ENCODE measurements around the gene PRR15.

Gene PRR15

GRCh38 chr7:29572558-29572957, 8.9 kb downstream of the PRR15 start:
- DNase-seq = no peak

- no peak for DNase-seq
Measured at GRCh38 chr7:29573567-29573966, 9.9 kb downstream of the PRR15 start.

GRCh38 chr7:29574659-29575058, 11.0 kb downstream of the PRR15 start:
- peak; percentile 77 to 83 for DNase-seq

- DNase-seq = no peak
Measured at GRCh38 chr7:29587195-29587808, 23.7 kb downstream of the PRR15 start.

DNA sequence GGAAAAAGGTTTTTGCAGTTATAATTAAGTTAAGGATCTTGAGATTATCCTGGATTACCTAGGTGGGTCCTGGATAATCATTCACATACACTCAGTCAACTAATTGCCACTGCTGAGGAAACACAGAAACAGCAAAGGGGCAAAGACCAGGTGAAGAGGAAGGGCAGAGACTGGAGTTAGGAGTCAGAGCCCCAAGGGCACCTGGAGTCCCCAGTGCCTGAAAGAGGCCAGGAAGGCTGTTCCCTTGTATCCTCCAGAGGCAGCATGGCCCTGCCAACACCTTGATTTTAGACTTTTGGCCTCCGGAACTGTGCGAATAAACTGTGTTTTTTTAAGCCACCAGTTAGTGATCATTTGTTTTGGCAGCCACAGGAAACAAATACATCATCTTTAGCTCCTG, 24.6 kb downstream of the PRR15 start:
- DNase-seq = no peak

DNA sequence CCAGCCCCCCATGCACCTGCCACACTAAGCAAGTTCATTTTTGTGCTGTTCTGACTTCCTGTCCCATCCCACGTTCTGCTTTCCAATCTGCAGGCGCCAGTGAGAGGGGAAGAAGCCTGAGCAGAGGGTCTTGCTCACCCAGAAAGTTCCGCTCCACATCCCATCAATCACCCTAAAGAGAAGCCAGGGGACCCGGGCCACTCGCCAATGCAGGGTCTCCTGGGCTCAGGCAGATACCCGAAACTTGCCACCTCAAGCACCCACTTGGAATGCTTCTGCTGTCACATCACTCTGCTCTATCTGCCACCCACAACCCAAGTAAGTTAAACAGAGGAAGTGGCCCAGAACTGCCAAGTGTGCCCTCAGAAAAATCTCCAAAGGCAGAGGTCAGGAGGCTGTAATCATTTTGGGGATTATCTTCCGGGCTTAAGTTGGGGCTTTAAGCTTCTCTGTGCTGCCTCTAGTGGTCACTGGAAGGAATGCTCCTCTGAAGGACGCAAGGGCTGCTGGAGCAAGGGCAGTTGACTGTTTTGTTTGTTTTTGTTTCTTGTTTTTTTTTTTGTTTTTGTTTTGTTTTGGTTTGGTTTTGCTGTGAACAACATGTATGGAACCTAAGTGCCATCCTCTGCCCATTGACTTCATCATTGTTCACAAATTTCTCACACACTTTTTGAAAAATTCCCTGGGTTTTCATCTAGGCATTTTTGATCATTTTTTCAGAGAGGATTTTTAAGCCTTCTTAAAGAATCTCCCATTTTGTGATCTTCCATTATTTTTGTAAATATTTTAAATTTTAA, 25.5 kb downstream of the PRR15 start:
- peak; percentile 79 to 85 for DNase-seq

DNA sequence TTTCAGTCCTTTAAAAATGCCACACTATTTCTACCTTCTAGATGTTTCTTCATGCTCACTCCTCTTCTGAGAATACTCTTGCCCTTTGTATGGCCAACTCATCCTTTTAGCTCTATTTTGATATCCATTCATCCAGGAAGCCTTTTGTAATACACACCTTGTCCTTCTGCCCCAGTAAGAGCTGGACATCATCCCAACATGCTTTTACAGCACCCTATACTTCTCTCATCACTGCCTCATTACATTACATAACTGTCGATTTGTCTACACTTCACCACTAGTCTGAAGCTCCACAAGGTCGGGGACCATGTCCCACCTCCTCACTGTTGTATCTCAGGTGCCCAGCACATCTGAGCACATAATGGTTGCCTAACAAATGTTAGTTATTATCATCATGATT, 29.2 kb downstream of the PRR15 start:
- no peak for DNase-seq

DNA sequence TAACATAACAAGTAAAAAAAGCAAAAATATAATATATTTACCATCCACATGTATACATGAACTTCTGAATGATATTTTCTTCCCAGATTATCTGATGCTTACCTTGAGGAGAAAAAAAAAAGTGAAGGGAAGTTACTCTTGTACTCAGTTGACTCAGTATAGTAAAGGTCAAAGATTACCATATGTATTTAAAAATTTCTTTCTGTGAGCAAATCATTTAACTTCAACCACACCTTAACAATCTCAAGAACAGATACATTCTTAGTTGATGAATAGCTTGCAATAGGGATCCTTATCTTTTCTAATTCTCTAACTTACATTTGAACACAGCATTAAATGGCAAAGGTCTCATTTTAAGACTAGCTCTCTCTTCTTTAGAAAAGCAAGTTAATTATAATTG, 29.8 kb downstream of the PRR15 start:
- DNase-seq = no peak

- DNase-seq = no peak
Measured at GRCh38 chr7:29596593-29597178, 33.1 kb downstream of the PRR15 start.

DNA sequence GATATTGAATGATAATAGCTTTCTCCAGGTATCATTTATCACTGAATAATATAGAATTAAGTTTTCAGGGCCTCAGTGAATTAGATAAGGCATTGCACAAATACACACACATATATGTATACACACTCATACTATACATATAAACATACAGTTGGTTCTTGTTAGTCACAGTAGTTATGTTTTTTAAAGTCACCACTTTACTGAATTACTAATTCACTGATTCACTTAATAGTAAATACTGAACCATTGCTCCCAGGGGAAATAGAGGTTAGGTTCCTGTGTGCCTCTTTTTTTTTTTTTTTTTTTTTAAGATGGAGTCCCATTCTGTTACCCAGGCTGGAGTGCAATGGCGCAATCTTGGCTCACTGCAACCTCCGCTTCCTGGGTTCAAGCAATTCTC, 33.6 kb downstream of the PRR15 start:
- no peak for DNase-seq

DNA sequence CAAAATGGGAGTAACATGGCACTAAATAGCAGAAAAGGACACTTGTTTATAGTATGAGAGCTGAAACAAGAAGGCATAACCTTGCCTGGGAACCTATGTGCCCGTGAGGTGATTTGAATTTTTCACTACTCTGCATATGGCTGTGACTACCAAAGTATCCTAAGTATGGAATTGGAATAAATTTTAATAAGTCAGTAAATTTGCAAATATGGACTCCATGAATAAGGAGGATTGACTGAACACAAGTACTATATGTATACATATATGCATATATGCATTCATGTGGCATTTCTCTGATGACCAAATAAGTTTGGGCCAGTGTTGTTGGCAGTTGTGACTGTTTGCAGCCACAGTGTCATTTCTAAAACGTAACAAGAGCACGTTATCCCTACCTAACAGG, 34.5 kb downstream of the PRR15 start:
- DNase-seq = no peak

- DNase-seq = no peak
Measured at GRCh38 chr7:29598613-29599012, 35.0 kb downstream of the PRR15 start.

- DNase-seq = no peak
Measured at GRCh38 chr7:29599026-29599425, 35.4 kb downstream of the PRR15 start.

- DNase-seq = no peak
Measured at GRCh38 chr7:29600661-29601060, 37.0 kb downstream of the PRR15 start.

GRCh38 chr7:29604052-29604451, 40.4 kb downstream of the PRR15 start:
- DNase-seq = no peak

DNA sequence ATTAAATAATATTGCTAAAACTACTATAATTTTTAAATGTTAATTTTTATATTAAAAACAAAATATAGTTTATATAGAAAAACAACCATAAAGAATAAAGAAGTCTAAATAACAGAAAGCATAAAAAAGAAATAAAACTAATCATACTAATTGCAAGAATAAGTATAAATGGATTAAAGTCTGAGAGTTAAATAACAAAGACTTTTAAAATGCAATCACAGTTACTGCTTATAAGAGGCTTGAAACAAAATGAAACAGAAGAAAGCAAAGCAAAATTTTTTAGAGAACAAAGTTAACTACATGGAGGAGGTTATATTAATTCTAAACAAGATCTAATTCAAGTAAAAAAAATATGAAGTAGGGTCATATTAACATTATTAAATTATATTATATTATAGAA, 41.1 kb downstream of the PRR15 start:
- no peak for DNase-seq

GRCh38 chr7:29605671-29606070, 42.0 kb downstream of the PRR15 start:
- DNase-seq = no peak

DNA sequence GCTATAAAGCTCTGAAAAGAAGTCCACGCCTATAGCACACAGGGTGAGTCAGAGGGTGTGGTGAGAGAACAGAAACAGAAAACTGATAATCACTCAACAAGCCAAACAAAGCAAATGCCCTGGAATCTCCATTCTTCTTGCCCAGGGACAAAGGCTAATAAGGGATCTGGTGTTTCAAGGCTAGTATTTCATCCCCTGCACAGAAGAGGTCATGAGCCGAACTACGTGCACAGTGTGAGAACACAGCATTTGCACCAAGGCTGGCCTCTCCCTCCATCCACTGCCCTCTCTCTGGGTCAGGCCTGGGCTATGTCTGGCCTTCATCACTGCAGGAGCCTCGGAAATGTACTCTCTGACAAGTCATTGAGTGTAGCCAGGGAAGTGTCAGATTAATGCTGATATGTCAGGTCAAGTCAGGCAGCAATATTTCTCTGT, 42.7 kb downstream of the PRR15 start:
- no peak for DNase-seq

DNA sequence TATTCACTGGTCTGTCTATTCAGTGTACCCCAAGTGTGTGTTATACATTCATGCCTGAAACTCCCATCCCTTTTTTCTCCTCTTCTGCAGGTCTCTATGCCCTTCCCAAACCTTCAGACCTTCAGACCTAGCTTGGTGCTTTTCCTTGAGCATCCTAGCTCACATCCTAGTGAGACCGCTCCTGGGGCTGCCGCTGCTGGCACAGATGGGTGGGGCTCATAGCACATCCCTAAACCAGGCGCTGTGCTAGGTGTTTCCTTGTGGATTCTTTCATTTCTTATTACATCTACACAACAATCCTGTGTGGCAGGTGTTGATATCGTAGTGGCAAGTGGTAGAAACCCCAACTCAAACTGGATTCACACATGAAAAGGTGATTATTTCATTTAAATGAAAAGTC, 43.2 kb downstream of the PRR15 start:
- no peak for DNase-seq

DNA sequence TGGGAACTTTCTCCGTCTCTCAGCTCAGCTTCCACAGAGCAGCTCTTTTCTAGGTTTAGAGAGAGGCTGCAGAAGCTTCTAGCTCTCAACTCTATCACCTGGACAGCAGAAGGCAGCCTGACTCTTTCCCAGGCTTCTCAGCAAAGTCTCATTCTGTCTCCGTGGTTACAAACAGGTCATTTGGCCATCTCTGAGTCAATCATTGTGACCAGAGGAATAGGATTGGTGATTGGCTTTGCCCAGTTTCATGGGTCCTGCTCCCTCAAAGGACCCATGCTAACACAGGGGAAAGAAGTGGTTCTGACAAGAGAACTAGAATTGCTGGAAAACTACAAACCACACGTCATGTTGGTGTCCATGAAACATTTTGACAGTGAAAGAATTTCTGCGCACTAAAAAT, 43.6 kb downstream of the PRR15 start:
- DNase-seq = no peak

DNA sequence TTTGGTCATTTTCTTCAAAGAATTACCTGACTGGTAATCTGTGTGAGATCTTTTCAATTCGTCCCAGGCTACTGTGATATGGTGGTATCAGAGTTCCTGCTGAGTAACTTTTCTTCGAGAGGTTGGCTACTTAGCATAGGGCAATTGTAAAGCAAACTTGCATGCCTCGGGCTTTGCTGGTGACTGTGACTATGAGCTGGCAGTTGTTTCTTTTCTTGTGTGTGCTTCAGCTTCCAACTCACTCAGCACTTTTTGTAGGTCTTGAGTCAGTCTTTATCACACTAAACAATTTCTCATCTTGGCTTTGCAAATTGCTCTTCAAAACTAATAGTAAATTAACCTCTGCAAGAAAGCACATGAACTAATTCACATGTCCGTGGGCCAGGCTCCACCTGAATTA, 44.3 kb downstream of the PRR15 start:
- DNase-seq = no peak

- no peak for DNase-seq
Measured at GRCh38 chr7:29609162-29610037, 45.8 kb downstream of the PRR15 start.

- no peak for DNase-seq
Measured at GRCh38 chr7:29610086-29610485, 46.5 kb downstream of the PRR15 start.
